ENCODE results near the gene KDM7A.

KDM7A gene

DNA sequence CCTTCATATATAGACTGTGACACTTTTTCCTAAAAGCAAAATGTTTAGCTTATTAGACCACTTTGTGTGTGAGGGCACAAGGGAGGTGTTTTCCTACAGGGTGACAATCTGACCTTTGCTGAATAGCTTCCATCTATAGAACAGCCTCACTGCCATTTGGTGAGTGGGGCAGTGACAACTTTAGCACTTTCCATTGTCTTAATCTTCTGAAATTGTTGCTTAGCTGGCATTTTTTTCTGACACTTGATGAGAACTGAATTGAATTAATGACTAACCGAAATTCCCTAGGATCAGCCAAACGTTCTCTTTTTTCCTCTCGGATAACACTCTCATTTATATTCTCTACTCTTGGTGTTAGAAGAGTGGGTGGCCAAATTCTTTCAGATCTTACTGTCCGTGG lies 30.2 kb downstream of the KDM7A start:
- Histone ChIP-seq H3K27me3 (ENCODE audit: insufficient read depth, low read length, poor library complexity) (no peaks in the 10 kb centered on the region), H3K9me3 (ENCODE audit: insufficient read depth, low read length, severe bottlenecking) (no peaks in the 10 kb centered on the region), H2AFZ (ENCODE audit: low read depth, low read length) (no peak overlapping the region), H3K79me2 (ENCODE audit: insufficient read depth, low read length) (no peaks in the 10 kb centered on the region; the same call in 1 of the 2 replicates), H3K36me3 (ENCODE audit: insufficient read depth, low read length) (no peaks in the 10 kb centered on the region), H3K4me3 (ENCODE audit: low read depth in 1 of 2, low read length in 2 of 2) (no peak overlapping the region), H3K4me2 (ENCODE audit: insufficient read depth, low read length) (no peak overlapping the region), H3K27ac (ENCODE audit: low read length) (no peak overlapping the region), H3K4me1 (ENCODE audit: insufficient read depth, low read length) (no peaks in the 10 kb centered on the region), H4K20me1 (ENCODE audit: insufficient read depth, low read length) (no peaks in the 10 kb centered on the region; the same call in 1 of the 2 replicates), H3K9ac (ENCODE audit: low read depth, low read length) (no peak overlapping the region)
- TF ChIP-seq, protein P1, sequence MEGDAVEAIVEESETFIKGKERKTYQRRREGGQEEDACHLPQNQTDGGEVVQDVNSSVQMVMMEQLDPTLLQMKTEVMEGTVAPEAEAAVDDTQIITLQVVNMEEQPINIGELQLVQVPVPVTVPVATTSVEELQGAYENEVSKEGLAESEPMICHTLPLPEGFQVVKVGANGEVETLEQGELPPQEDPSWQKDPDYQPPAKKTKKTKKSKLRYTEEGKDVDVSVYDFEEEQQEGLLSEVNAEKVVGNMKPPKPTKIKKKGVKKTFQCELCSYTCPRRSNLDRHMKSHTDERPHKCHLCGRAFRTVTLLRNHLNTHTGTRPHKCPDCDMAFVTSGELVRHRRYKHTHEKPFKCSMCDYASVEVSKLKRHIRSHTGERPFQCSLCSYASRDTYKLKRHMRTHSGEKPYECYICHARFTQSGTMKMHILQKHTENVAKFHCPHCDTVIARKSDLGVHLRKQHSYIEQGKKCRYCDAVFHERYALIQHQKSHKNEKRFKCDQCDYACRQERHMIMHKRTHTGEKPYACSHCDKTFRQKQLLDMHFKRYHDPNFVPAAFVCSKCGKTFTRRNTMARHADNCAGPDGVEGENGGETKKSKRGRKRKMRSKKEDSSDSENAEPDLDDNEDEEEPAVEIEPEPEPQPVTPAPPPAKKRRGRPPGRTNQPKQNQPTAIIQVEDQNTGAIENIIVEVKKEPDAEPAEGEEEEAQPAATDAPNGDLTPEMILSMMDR (IDR thresholded peaks at IDR 0.05; ENCODE audit: borderline replicate concordance, extremely low read depth, low read length, poor library complexity, severe bottlenecking): no peak
- no peak for TF ChIP-seq EZH2 (IDR thresholded peaks at IDR 0.05; ENCODE audit: borderline replicate concordance, low read depth, low read length, severe bottlenecking)
- DNase-seq: no peak
- no peak for ATAC-seq (ENCODE audit: insufficient read depth, low read depth)

DNA sequence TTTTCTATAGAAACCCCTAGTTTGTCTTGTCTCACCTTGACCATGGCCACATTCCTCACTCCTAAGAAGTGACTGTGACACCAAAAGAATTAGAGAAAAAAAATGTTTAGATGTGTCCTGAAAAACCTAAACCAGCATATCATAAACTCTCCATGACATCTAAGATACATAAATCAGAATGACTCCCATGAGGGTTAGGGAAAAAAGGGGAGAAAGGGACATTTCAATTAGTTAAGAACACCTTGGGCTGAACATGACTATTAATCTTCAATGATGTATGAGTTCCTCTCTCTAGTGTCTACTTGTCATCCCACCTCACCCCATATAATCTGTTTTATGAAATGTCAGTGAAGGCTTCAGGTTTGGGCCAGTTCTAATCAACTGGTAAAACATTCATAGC lies 31.1 kb downstream of the KDM7A start:
- Histone ChIP-seq H3K27me3 (ENCODE audit: insufficient read depth, low read length, poor library complexity) (no peaks in the 10 kb centered on the region), H3K4me3 (ENCODE audit: low read depth in 1 of 2, low read length in 2 of 2) (no peak overlapping the region), H3K4me1 (ENCODE audit: insufficient read depth, low read length) (no peaks in the 10 kb centered on the region), H3K27ac (ENCODE audit: low read length) (no peak overlapping the region), H3K9ac (ENCODE audit: low read depth, low read length) (no peak overlapping the region), H3K36me3 (ENCODE audit: insufficient read depth, low read length) (no peaks in the 10 kb centered on the region), H4K20me1 (ENCODE audit: insufficient read depth, low read length) (no peaks in the 10 kb centered on the region; the same call in 1 of the 2 replicates), H3K9me3 (ENCODE audit: insufficient read depth, low read length, severe bottlenecking) (no peaks in the 10 kb centered on the region), H3K4me2 (ENCODE audit: insufficient read depth, low read length) (no peak overlapping the region), H2AFZ (ENCODE audit: low read depth, low read length) (no peak overlapping the region), H3K79me2 (ENCODE audit: insufficient read depth, low read length) (no peaks in the 10 kb centered on the region; the same call in 1 of the 2 replicates)
- ATAC-seq (ENCODE audit: insufficient read depth, low read depth): no peak
- TF ChIP-seq EZH2 (IDR thresholded peaks at IDR 0.05; ENCODE audit: borderline replicate concordance, low read depth, low read length, severe bottlenecking): no peak
- TF ChIP-seq, protein P1 (IDR thresholded peaks at IDR 0.05; ENCODE audit: borderline replicate concordance, extremely low read depth, low read length, poor library complexity, severe bottlenecking): no peak
- no peak for DNase-seq

DNA sequence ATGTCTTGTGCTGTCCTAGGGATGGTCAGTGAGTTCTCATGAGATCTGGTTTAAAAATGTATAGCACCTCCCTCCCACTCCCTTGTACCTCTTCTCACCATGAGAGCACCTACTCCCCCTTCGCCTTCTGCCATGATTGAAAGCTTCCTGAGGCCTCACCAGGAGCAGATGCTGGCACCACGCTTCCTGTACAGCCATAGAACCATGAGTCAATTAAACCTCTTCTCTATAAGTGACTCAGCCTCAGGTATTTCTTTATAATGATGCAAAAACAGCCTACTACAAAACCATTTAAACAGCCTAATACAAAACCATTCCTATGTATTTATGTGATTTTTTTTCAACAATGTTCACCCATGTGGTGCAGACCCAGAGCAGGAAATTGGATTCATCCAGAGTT lies 32.0 kb downstream of the KDM7A start:
- H3K36me3 ChIP-seq (ENCODE audit: insufficient read depth, low read length): no peaks in the 10 kb centered on the region
- H2AFZ ChIP-seq (ENCODE audit: low read depth, low read length): no peak overlapping the region
- no peak overlapping the region for H3K4me2 ChIP-seq (ENCODE audit: insufficient read depth, low read length)
- ATAC-seq (ENCODE audit: insufficient read depth, low read depth) (no peak), DNase-seq (no peak)
- H3K27me3 ChIP-seq (ENCODE audit: insufficient read depth, low read length, poor library complexity): no peaks in the 10 kb centered on the region
- TF ChIP-seq, protein P1 (IDR thresholded peaks at IDR 0.05; ENCODE audit: borderline replicate concordance, extremely low read depth, low read length, poor library complexity, severe bottlenecking): no peak
- no peak for TF ChIP-seq EZH2 (IDR thresholded peaks at IDR 0.05; ENCODE audit: borderline replicate concordance, low read depth, low read length, severe bottlenecking)
- no peak overlapping the region for H3K27ac ChIP-seq (ENCODE audit: low read length)
- no peaks in the 10 kb centered on the region for H3K4me1 ChIP-seq (ENCODE audit: insufficient read depth, low read length)
- no peak overlapping the region for H3K4me3 ChIP-seq (ENCODE audit: low read depth in 1 of 2, low read length in 2 of 2)
- H3K9me3 ChIP-seq (ENCODE audit: insufficient read depth, low read length, severe bottlenecking): no peaks in the 10 kb centered on the region
- no peak overlapping the region for H3K9ac ChIP-seq (ENCODE audit: low read depth, low read length)
- H3K79me2 ChIP-seq (ENCODE audit: insufficient read depth, low read length): no peaks in the 10 kb centered on the region; the same call in 1 of the 2 replicates
- H4K20me1 ChIP-seq (ENCODE audit: insufficient read depth, low read length): no peaks in the 10 kb centered on the region; the same call in 1 of the 2 replicates

DNA sequence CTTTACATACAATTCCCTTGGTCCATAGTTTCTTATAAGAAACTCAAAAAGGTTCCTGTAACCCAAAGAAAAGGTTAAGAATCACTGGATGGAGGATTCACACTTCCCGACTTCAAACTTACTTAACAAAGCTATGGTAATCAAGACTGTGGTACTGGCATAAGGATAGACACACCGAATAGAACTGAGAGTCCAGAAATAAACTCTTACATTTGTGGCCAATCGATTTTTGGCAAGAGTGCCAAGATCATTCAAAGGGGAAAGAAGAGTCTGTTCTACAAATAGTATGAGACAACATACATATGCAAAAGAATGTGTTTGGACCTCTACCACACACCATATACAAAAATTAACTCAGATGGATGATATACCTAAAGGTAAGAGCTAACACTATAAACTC lies 32.8 kb downstream of the KDM7A start:
- H3K4me2 ChIP-seq (ENCODE audit: insufficient read depth, low read length): no peak overlapping the region
- no peaks in the 10 kb centered on the region for H3K27me3 ChIP-seq (ENCODE audit: insufficient read depth, low read length, poor library complexity)
- no peak for TF ChIP-seq EZH2 (IDR thresholded peaks at IDR 0.05; ENCODE audit: borderline replicate concordance, low read depth, low read length, severe bottlenecking)
- TF ChIP-seq, protein P1 (IDR thresholded peaks at IDR 0.05; ENCODE audit: borderline replicate concordance, extremely low read depth, low read length, poor library complexity, severe bottlenecking): no peak
- no peak overlapping the region for H3K27ac ChIP-seq (ENCODE audit: low read length)
- no peaks in the 10 kb centered on the region for H3K4me1 ChIP-seq (ENCODE audit: insufficient read depth, low read length)
- no peaks in the 10 kb centered on the region; the same call in 1 of the 2 replicates for H3K79me2 ChIP-seq (ENCODE audit: insufficient read depth, low read length)
- H3K36me3 ChIP-seq (ENCODE audit: insufficient read depth, low read length): no peaks in the 10 kb centered on the region
- H4K20me1 ChIP-seq (ENCODE audit: insufficient read depth, low read length): no peaks in the 10 kb centered on the region; the same call in 1 of the 2 replicates
- no peak overlapping the region for H3K4me3 ChIP-seq (ENCODE audit: low read depth in 1 of 2, low read length in 2 of 2)
- DNase-seq (no peak), ATAC-seq (ENCODE audit: insufficient read depth, low read depth) (no peak)
- no peaks in the 10 kb centered on the region for H3K9me3 ChIP-seq (ENCODE audit: insufficient read depth, low read length, severe bottlenecking)
- no peak overlapping the region for H2AFZ ChIP-seq (ENCODE audit: low read depth, low read length)
- no peak overlapping the region for H3K9ac ChIP-seq (ENCODE audit: low read depth, low read length)

All from DND-41 (cell line).